ENCODE results near the gene FASN. TPM values are rescaled to one million over a fixed set of nuclear protein-coding genes. Genes with fewer than 3 reads are reported as not detected.

Gene FASN
- total and polyA plus RNA-seq, 2 donors (not counting 3 experiments of a cell fraction or from before 2014, with no cell fraction given), result 101 to 360 TPM

GRCh38 chr17:82146663-82147654 is 48.9 kb upstream of the FASN start:
- H4K20me1 ChIP-seq (replicated peaks; ENCODE audit: control insufficient read depth, extremely low read depth, insufficient read depth, low read length), result no peaks in the 10 kb centered on the region
- FAIRE-seq, result no peak

More at GRCh38 chr17:82146663-82147654, 48.9 kb upstream of the FASN start:
- Histone ChIP-seq H3K79me2 (ENCODE audit: control insufficient read depth, insufficient read depth, low read length) (no peaks in the 10 kb centered on the region), H3K4me3 (replicated peaks in 1 of 3; ENCODE audit: insufficient read depth in 1 of 3, low read depth in 1 of 3, low read length in 3 of 3) (no peak overlapping the region), H3K36me3 (ENCODE audit: control insufficient read depth in 2 of 2, extremely low read depth in 1 of 2, insufficient read depth in 2 of 2, low read length in 2 of 2) (no peaks in the 10 kb centered on the region), H3K9me1 (replicated peaks; ENCODE audit: control insufficient read depth, extremely low read depth, insufficient read depth, low read length) (no peaks in the 10 kb centered on the region), H3K27me3 (ENCODE audit: control insufficient read depth in 2 of 2, insufficient read depth in 2 of 2, low read length in 2 of 2) (no peaks in the 10 kb centered on the region), H2AFZ (ENCODE audit: low read depth, low read length) (no peak overlapping the region), H3K9ac (replicated peaks; ENCODE audit: extremely low read depth, insufficient read depth, low read length) (no peak overlapping the region), H3K4me1 (ENCODE audit: control insufficient read depth, extremely low read depth, insufficient read depth, low read length) (no peaks in the 10 kb centered on the region), H3K27ac (ENCODE audit: insufficient read depth, low read depth, low read length) (no peak overlapping the region), H3K9me3 (replicated peaks; ENCODE audit: control insufficient read depth, insufficient read depth, low read length) (no peaks in the 10 kb centered on the region), H3K4me2 (ENCODE audit: insufficient read depth, low read length) (no peak overlapping the region)
- intact Hi-C loops (cut with micrococcal nuclease), result no loop called here
- no peak for DNase-seq (ENCODE audit: low read depth, low spot score)
- no TSS peak for BruUV-seq (replicated peaks)
- dilution Hi-C loops (cut with MboI; ENCODE audit: extremely low pct_ligation_motif_present, low sequenced_read_pairs), result no loop called here
- TF ChIP-seq JUN (IDR thresholded peaks at IDR 0.05; ENCODE audit: borderline replicate concordance, insufficient read depth, insufficient read length, low read depth), result no peak
- no peak for TF ChIP-seq POLR2A (IDR thresholded peaks at IDR 0.05; ENCODE audit: low read depth, low read length)
- TF ChIP-seq MAX (IDR thresholded peaks at IDR 0.05; ENCODE audit: insufficient read depth, insufficient read length), result no peak
- no peak for TF ChIP-seq MYC (IDR thresholded peaks at IDR 0.05; ENCODE audit: low read depth, low read length)
- TF ChIP-seq CTCF (IDR thresholded peaks at IDR 0.05; ENCODE audit: extremely low read depth in 1 of 2, insufficient read depth in 1 of 2, low read depth in 1 of 2, low read length in 2 of 2), result no peak
- no peak for TF ChIP-seq FOS (IDR thresholded peaks at IDR 0.05; ENCODE audit: borderline replicate concordance, insufficient read depth, low read length)
- TF ChIP-seq GATA2 (IDR thresholded peaks at IDR 0.05; ENCODE audit: insufficient read depth, insufficient read length, low read depth, low read length), result no peak
- no peak for TF ChIP-seq POLR2AphosphoS5 (IDR thresholded peaks at IDR 0.05; ENCODE audit: insufficient read depth, low read depth, low read length)
- no peak for TF ChIP-seq EZH2 (IDR thresholded peaks at IDR 0.05; ENCODE audit: borderline replicate concordance, low read depth, low read length, severe bottlenecking)
- POLR2A ChIA-PET, result no interaction called here
- CTCF ChIA-PET, result interaction anchor here (2.1 kb wide), 1 partner anchor 116 kb away, joined by 7 read pairs; no protein-coding TSS in a partner anchor
